HEK293T (cell line): ENCODE measurements around the gene RPL13A.

Source experiments
- BHLHE40 ChIP-seq: fragments of 450-650 bp; IDR thresholded peaks from 2 replicates; pipeline ENCODE4 v1.6.1; 2016; ENCODE audit warnings: mild to moderate bottlenecking, moderate library complexity, borderline replicate concordance
- ELF4 ChIP-seq: fragments of 450-650 bp; IDR thresholded peaks from 2 replicates; pipeline ENCODE4 v1.6.1; 2017; ENCODE audit warnings: antibody characterized with exemption
- FOXA1 ChIP-seq: fragments of 450-650 bp; IDR thresholded peaks from 2 replicates; pipeline ENCODE4 v1.6.1; 2016; ENCODE audit warnings: mild to moderate bottlenecking
- FOXK2 ChIP-seq: fragments of 450-650 bp; IDR thresholded peaks from 2 replicates; pipeline ENCODE4 v1.6.1; 2016; ENCODE audit warnings: mild to moderate bottlenecking
- NFRKB ChIP-seq: fragments of 450-650 bp; IDR thresholded peaks from 2 replicates; pipeline ENCODE4 v1.6.1; 2016; ENCODE audit warnings: mild to moderate bottlenecking, moderate library complexity

- TF ChIP-seq NFRKB (no peak), FOXA1 (no peak), BHLHE40 (no peak), FOXK2 (no peak), ELF4 (no peak)
Observed at GRCh38 chr19:49491030-49491803, 3.8 kb downstream of the RPL13A start.
